GM13977 (cell line): Measurements from ENCODE around the gene GNAL.

Experiments
- DNase-seq: peaks from one replicate; pipeline ENCODE4 v3.0.0; 2012; ENCODE audit warnings: low spot score
- CTCF ChIP-seq: IDR thresholded peaks from 2 replicates; pipeline ENCODE4 v1.5.1; 2012; ENCODE audit warnings: mild to moderate bottlenecking, control low read depth; ENCODE audit not compliant: insufficient read depth; ENCODE audit errors: extremely low read depth, missing control alignments
- in situ Hi-C: fragments of 300-500 bp; cut with MboI; formaldehyde crosslinking; loops from one replicate; pipeline ENCODE4 v1.12.0; 2022; ENCODE audit warnings: low sequenced_read_pairs, low pct_unique_long_range_greater_than_20kb, mixed read lengths, inconsistent platforms; ENCODE audit not compliant: unreplicated experiment

The GNAL gene

GRCh38 chr18:11750581-11751310 is 61.7 kb downstream of the GNAL start:
- no peak for DNase-seq
- no peak for TF ChIP-seq CTCF
- in situ Hi-C loops, result no loop called here

- TF ChIP-seq CTCF, result no peak
- no peak for DNase-seq
- in situ Hi-C loops, result no loop called here
Measured at GRCh38 chr18:11751341-11752115, 62.5 kb downstream of the GNAL start.

- TF ChIP-seq CTCF, result no peak
- DNase-seq, result peak; percentile 73
Measured at GRCh38 chr18:11752116-11752911, 63.2 kb downstream of the GNAL start.

DNA sequence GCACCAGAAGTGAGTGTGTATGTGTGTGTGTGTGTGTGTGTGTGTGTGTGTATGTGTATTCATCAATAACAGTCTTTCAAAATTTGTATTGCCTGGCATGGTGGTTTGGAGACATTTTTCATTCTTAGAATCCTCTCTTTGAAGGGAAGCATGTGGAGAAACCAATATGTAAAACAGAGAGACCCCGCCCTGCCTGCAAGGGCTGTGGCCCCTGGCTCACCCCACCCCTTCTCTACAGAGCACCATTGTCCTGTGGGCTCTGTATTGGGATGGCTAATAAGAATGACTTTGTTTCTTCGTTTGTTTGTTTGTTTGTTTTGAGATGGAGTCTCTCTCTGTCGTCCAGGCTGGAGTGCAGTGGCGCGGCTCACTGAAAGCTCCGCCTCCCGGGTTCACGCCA is 65.9 kb downstream of the GNAL start:
- DNase-seq, result no peak
- no peak for TF ChIP-seq CTCF
- in situ Hi-C loops, result no loop called here

More at GRCh38 chr18:11752116-11752911, 63.2 kb downstream of the GNAL start:
- in situ Hi-C loops, result no loop called here

GRCh38 chr18:11757084-11757590 is 68.1 kb downstream of the GNAL start:
- in situ Hi-C loops, result no loop called here
- DNase-seq, result no peak
- TF ChIP-seq CTCF, result no peak

- DNase-seq, result no peak
- in situ Hi-C loops, result no loop called here
- TF ChIP-seq CTCF, result no peak
Measured at GRCh38 chr18:11759456-11759855, 70.4 kb downstream of the GNAL start.
